Left ventricle myocardium inferior (tissue), 1 donor: ENCODE data around the gene TOMT. TPM values are rescaled to one million over a fixed set of nuclear protein-coding genes. Genes with fewer than 3 reads are reported as not detected.

ENCODE experiments used
- DNase-seq: peaks from one replicate; pipeline ENCODE4 v3.0.0-alpha.2; 2020
- H3K27ac ChIP-seq: fragments of 200-600 bp; replicated peaks from 2 replicates; pipeline ENCODE4 v1.8.0; 2021
- H3K27me3 ChIP-seq: fragments of 200-600 bp; 2 replicates; pipeline ENCODE4 v1.8.0; 2021; ENCODE audit warnings: low read depth
- H3K36me3 ChIP-seq: fragments of 200-600 bp; 2 replicates; pipeline ENCODE4 v1.8.0; 2021
- H3K4me1 ChIP-seq: fragments of 200-600 bp; 2 replicates; pipeline ENCODE4 v1.8.0; 2021
- H3K4me3 ChIP-seq: fragments of 200-600 bp; 2 replicates; pipeline ENCODE4 v1.8.0; 2021; ENCODE audit warnings: mild to moderate bottlenecking, moderate library complexity
- H3K9me3 ChIP-seq: fragments of 200-600 bp; replicated peaks from 2 replicates; pipeline ENCODE4 v1.8.0; 2021
- intact Hi-C: fragments of 100-400 bp; cut with micrococcal nuclease; formaldehyde crosslinking; loops from one replicate; pipeline ENCODE4 v1.11.0; 2022
- total RNA-seq: library from RNA; stranded (reverse); fragmentation: NEBNext Ultra II Directional; extraction: Animal tissue kit (Norgen Biotek cat#: 25700); gene quantifications from one replicate; pipeline ENCODE4 v1.2.1, GENCODE V29; 2021
- TF ChIP-seq, protein P1 (sequence below): fragments of 200-600 bp; IDR thresholded peaks from 2 replicates; pipeline ENCODE4 v1.8.0; 2021; ENCODE audit warnings: antibody characterized with exemption, mild to moderate bottlenecking, borderline replicate concordance
- donor health status: DM: no; HTN: yes; CAD: no; lungs with severe emphysema.

TOMT gene
- total RNA-seq, 1 donor from 2014 or later = not detected

DNA sequence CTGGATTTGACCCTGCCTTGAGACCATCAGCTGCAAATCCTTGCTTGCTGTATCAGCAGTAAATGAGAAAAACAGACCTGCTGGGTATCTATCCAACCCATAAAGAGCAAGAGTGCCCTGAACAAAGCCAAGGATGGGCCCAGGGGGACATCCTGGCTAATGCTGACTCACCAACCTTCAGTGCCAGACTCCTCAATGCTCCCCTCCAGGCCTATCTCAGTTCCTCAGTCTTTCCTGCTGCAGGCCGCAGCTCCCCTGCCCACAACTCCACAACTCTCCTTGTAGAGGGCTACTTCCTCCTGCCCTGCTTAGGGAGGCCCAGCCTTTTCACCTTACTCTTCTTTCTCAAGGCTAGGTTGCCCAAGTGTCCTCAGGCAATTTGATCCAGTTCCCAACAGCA is 5.3 kb upstream of the TOMT start:
- Histone ChIP-seq H3K4me3 (no peak overlapping the region), H3K27ac (peak overlapping the region; percentile 3), H3K4me1 (peaks cover 54% of the 10 kb centered on the region), H3K9me3 (no peaks in the 10 kb centered on the region), H3K36me3 (peaks cover 37% of the 10 kb centered on the region), H3K27me3 (no peaks in the 10 kb centered on the region)
- intact Hi-C loops = no loop called here
- no peak for DNase-seq
- TF ChIP-seq, protein P1, sequence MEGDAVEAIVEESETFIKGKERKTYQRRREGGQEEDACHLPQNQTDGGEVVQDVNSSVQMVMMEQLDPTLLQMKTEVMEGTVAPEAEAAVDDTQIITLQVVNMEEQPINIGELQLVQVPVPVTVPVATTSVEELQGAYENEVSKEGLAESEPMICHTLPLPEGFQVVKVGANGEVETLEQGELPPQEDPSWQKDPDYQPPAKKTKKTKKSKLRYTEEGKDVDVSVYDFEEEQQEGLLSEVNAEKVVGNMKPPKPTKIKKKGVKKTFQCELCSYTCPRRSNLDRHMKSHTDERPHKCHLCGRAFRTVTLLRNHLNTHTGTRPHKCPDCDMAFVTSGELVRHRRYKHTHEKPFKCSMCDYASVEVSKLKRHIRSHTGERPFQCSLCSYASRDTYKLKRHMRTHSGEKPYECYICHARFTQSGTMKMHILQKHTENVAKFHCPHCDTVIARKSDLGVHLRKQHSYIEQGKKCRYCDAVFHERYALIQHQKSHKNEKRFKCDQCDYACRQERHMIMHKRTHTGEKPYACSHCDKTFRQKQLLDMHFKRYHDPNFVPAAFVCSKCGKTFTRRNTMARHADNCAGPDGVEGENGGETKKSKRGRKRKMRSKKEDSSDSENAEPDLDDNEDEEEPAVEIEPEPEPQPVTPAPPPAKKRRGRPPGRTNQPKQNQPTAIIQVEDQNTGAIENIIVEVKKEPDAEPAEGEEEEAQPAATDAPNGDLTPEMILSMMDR = no peak

DNA sequence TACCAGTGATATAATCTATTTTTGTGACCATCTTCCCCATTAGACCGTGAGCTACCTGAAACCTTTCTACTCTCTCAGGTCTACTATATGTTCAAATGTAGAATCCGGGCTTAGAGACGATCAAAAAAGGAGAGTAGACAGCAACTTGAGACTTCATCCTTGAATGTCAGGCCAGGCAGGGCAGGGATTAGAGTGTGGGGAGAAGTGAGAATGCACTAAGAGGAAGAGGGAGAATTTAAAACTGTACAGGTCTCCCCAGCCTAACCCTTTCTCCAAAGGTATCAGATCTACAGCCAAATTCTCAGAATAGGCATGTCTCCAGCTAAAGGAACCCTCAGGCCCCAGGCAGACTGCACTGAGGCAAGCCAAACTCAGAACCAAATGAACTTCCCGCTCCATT is 3.6 kb upstream of the TOMT start:
- intact Hi-C loops = no loop called here
- H3K27me3 ChIP-seq = no peaks in the 10 kb centered on the region
- DNase-seq = no peak
- peaks cover 27% of the 10 kb centered on the region for H3K36me3 ChIP-seq
- TF ChIP-seq, protein P1 = no peak
- peak overlapping the region; percentile 99 for H3K27ac ChIP-seq
- H3K9me3 ChIP-seq = no peaks in the 10 kb centered on the region
- H3K4me3 ChIP-seq = peak overlapping the region; percentile 89
- H3K4me1 ChIP-seq = peaks cover 54% of the 10 kb centered on the region

DNA sequence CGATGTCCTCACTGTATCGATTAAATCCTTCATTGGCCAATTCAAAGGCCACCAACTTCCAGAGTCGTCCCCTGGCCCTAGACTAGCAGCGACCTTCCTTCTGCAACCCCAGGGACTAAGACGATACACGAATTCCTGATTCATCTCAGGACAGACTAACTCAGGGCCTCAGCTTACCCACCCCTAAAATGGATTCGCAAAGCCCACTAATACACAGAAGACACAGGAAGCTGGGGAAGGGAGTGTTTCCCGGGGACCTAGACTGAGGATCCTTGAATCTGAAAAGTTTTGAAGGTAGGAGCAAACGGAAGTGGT is 3.1 kb upstream of the TOMT start:
- H3K4me3 ChIP-seq = peak overlapping the region; percentile 89
- TF ChIP-seq, protein P1 = no peak
- no peaks in the 10 kb centered on the region for H3K9me3 ChIP-seq
- intact Hi-C loops = no loop called here
- no peak for DNase-seq
- peaks cover 54% of the 10 kb centered on the region for H3K4me1 ChIP-seq
- no peaks in the 10 kb centered on the region for H3K27me3 ChIP-seq
- peak overlapping the region; percentile 99 for H3K27ac ChIP-seq
- peaks cover 22% of the 10 kb centered on the region for H3K36me3 ChIP-seq

DNA sequence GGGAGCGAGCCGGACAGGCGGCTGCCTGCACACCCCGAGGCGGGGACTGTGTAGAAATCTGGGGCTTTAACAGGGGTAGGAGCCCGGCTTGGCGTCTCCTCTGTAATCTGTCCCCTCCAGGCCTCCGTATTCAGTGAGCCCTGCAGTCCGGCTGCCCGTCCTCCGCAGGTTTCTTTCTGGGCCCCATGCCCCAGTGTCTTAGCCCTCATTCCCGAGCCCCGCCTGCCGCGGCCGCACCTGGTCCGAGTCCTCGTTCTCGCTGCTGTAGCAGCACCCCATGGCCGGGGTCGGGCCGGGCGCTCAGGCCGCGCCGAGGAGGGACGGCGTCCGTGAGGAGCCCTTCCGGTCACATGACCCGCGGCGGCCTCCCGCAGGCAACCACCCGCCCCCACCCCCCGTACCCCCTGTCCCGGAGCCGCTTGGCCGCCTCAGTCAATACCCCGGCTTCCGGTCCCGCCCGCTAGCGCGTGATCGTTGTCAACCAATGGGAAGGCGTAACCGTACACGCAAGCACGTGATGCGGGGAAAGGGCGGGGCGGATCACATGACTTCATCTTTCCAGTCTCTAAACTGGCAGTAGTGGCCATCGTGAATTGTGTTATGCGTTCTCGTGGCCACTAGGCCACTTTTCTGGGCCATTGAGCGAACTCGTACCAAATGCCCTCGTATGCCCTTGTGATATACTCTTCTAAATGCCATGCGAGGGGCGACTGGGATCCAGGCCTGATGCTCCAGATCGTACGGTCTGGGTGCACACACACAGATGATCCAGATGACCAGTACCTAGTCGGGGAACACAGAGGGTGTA is 2.6 kb upstream of the TOMT start, which contains the start of gene LAMTOR1:
Gene LAMTOR1, minus strand, starts transcription at position 352 of the 808 bp plus-strand sequence. Its CDS starts 73 bp downstream, at position 279.
- Histone ChIP-seq H3K27me3 (no peaks in the 10 kb centered on the region), H3K36me3 (peaks cover 17% of the 10 kb centered on the region), H3K9me3 (no peaks in the 10 kb centered on the region), H3K27ac (peak within 1 kb of the TSS; percentile 99), H3K4me3 (peak within 1 kb of the TSS; percentile 89), H3K4me1 (peaks cover 54% of the 10 kb centered on the region)
- intact Hi-C loops = no loop called here
- DNase-seq = peak; percentile 100
- TF ChIP-seq, protein P1 = peak; percentile 57

DNA sequence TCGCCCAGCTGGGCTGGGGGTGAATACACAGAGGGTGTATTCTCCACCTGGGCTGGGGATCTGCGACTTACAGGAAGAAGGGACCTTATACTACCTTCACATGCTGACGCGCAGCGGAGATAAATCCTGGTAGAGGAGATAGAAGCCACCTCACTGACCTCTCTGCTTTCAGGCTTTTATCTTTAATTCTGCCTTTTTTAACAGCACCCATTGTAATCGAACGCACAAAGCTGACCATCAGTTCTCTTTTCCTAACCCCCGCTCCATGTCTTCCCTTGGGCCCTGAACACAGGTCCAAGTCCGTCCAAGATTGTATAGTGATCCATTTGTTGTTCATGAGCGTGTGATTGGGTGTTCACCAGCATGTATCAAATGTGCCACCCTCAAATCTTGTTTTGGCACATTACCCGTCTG is 2.0 kb upstream of the TOMT start:
- intact Hi-C loops = no loop called here
- no peaks in the 10 kb centered on the region for H3K27me3 ChIP-seq
- no peak for DNase-seq
- peaks cover 49% of the 10 kb centered on the region for H3K4me1 ChIP-seq
- H3K9me3 ChIP-seq = no peaks in the 10 kb centered on the region
- peak overlapping the region; percentile 99 for H3K27ac ChIP-seq
- TF ChIP-seq, protein P1 = no peak
- H3K36me3 ChIP-seq = peaks cover 17% of the 10 kb centered on the region
- H3K4me3 ChIP-seq = peak overlapping the region; percentile 89
